Dermis blood vessel endothelial cell (primary cell): ENCODE data around the gene RAD51AP1. TPM values are rescaled to one million over a fixed set of nuclear protein-coding genes. Genes with fewer than 3 reads are reported as not detected.
"Not testable (repeated sequence)": the region's sequence is repeated elsewhere in the genome, so short reads cannot be mapped to it uniquely, and the experiment has no call there.

Experiments used
- DNase-seq: peaks from one replicate; pipeline ENCODE4 v3.0.0; 2010
- total RNA-seq: library from RNA; depleted of rRNA; stranded (reverse); fragments of >200 nt; gene quantifications from 2 replicates; pipeline ENCODE4 v1.2.3, GENCODE V29; 2014

The RAD51AP1 gene
- total RNA-seq: 12.3 and 34.2 TPM in 2 replicates

- DNase-seq: peak; percentile 99
Measured at GRCh38 chr12:4538207-4539160, at the start of gene RAD51AP1. Gene RAD51AP1, plus strand, starts transcription at chr12:4538890. Its CDS starts 50 bp downstream, at chr12:4538940.

- no peak for DNase-seq
Measured at GRCh38 chr12:4489556-4489955, 49.1 kb upstream of the RAD51AP1 start.

GRCh38 chr12:4490973-4491372 is 47.7 kb upstream of the RAD51AP1 start:
- no peak for DNase-seq

GRCh38 chr12:4496145-4496838 is 42.4 kb upstream of the RAD51AP1 start:
- DNase-seq: no peak

- no peak for DNase-seq
Measured at GRCh38 chr12:4499186-4499585, 39.5 kb upstream of the RAD51AP1 start.

- DNase-seq: no peak
Measured at GRCh38 chr12:4505376-4505986, 33.2 kb upstream of the RAD51AP1 start.

GRCh38 chr12:4506430-4506829 is 32.3 kb upstream of the RAD51AP1 start:
- no peak for DNase-seq

- DNase-seq: no peak
Measured at GRCh38 chr12:4506870-4507269, 31.8 kb upstream of the RAD51AP1 start.

GRCh38 chr12:4508503-4508902 is 30.2 kb upstream of the RAD51AP1 start:
- not testable (repeated sequence) for DNase-seq

GRCh38 chr12:4509269-4509668 is 29.4 kb upstream of the RAD51AP1 start:
- not testable (repeated sequence) for DNase-seq

- no peak for DNase-seq
Measured at GRCh38 chr12:4518106-4518728, 20.5 kb upstream of the RAD51AP1 start.

GRCh38 chr12:4523443-4523842 is 15.2 kb upstream of the RAD51AP1 start:
- DNase-seq: not testable (repeated sequence)

- DNase-seq: peak; percentile 36
Measured at GRCh38 chr12:4526923-4527546, 11.7 kb upstream of the RAD51AP1 start.

GRCh38 chr12:4530160-4530559 is 8.5 kb upstream of the RAD51AP1 start:
- DNase-seq: no peak

- no peak for DNase-seq
Measured at GRCh38 chr12:4530982-4531586, 7.6 kb upstream of the RAD51AP1 start.

GRCh38 chr12:4535092-4535491 is 3.6 kb upstream of the RAD51AP1 start:
- no peak for DNase-seq

GRCh38 chr12:4535871-4536270 is 2.8 kb upstream of the RAD51AP1 start:
- DNase-seq: no peak

- peak; percentile 5 for DNase-seq
Measured at GRCh38 chr12:4539167-4539870, 629 bp downstream of the RAD51AP1 start.

GRCh38 chr12:4540170-4540569 is 1.5 kb downstream of the RAD51AP1 start:
- DNase-seq: no peak

- no peak for DNase-seq
Measured at GRCh38 chr12:4540638-4541037, 1.9 kb downstream of the RAD51AP1 start.

- DNase-seq: no peak
Measured at GRCh38 chr12:4545195-4545594, 6.5 kb downstream of the RAD51AP1 start.
